ENCODE results near the gene BLOC1S1.

Gene BLOC1S1

DNA sequence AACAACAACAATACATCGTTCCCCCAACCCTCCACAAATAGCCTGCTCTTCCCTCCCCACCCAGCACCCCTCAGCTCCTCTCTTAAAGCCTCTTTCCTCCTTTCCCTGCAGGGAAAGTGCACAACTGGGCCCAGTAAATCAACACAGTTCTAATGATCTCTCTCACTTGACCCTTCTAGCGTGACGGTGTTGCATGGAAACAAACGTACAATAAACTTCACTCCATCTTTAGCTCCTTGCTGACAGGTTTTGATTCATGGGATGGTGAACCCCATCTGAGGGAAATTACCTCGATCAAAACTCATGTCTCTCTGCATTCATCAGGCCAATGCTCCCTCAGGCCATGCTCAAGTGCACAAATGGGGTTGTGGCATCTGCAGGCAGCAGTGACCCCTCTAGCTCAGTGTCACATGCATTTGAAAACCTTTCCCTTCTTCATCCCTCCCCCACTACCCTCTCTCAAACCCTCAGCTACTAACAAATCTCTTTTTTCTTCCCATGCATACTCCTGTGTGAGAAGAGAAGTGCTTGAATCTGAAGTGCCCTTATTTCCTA is 50.0 kb downstream of the BLOC1S1 start:
- no peak overlapping the region for H3K4me3 ChIP-seq (ENCODE audit: control insufficient read depth, low read depth, low read length)
- TF ChIP-seq CTCF (conservative IDR thresholded peaks at IDR 0.05; ENCODE audit: control insufficient read depth, insufficient read depth, low read depth, low read length) = no peak
- no peak for DNase-seq (ENCODE audit: low read depth)

- no peak for DNase-seq (ENCODE audit: low read depth)
- no peak for TF ChIP-seq CTCF (conservative IDR thresholded peaks at IDR 0.05; ENCODE audit: control insufficient read depth, insufficient read depth, low read depth, low read length)
- no peak overlapping the region for H3K4me3 ChIP-seq (ENCODE audit: control insufficient read depth, low read depth, low read length)
Measured at GRCh38 chr12:55767156-55767555, 51.3 kb downstream of the BLOC1S1 start.

Measured in fibroblast of mammary gland (primary cell).